Amygdala (tissue), 56 donors: ENCODE measurements around the gene SMOC2.
"Not testable (repeated sequence)": the region's sequence is repeated elsewhere in the genome, so short reads cannot be mapped to it uniquely, and the experiment has no call there.

Source experiments
- DNase-seq, 56 donors: peaks; one replicate each; lab custom pipeline; 2025; lab: John Stamatoyannopoulos, UW

The SMOC2 gene

GRCh38 chr6:168535711-168536110 lies 94.7 kb downstream of the SMOC2 start:
- DNase-seq: no peak

- no peak for DNase-seq
These were observed 95.2 kb downstream of the SMOC2 start for GRCh38 chr6:168536196-168536595.

GRCh38 chr6:168536665-168537539 lies 95.9 kb downstream of the SMOC2 start:
- no peak for DNase-seq

- no peak for DNase-seq
These were observed 96.5 kb downstream of the SMOC2 start for GRCh38 chr6:168537540-168537884.

- not testable (repeated sequence) for DNase-seq
These were observed 97.4 kb downstream of the SMOC2 start for GRCh38 chr6:168538188-168538891.

GRCh38 chr6:168538892-168539811 lies 98.2 kb downstream of the SMOC2 start:
- no peak for DNase-seq

- no peak for DNase-seq
These were observed 99.8 kb downstream of the SMOC2 start for GRCh38 chr6:168540713-168541291.

- DNase-seq: no peak
These were observed 100.3 kb downstream of the SMOC2 start for GRCh38 chr6:168541307-168541706.

GRCh38 chr6:168542301-168542700 lies 101.3 kb downstream of the SMOC2 start:
- DNase-seq: no peak

- DNase-seq: no peak
These were observed 104.4 kb downstream of the SMOC2 start for GRCh38 chr6:168545428-168545827.

- no peak for DNase-seq
These were observed 105.2 kb downstream of the SMOC2 start for GRCh38 chr6:168546151-168546550.

GRCh38 chr6:168546730-168547129 lies 105.7 kb downstream of the SMOC2 start:
- DNase-seq: no peak

GRCh38 chr6:168550326-168550725 lies 109.3 kb downstream of the SMOC2 start:
- DNase-seq: no peak

GRCh38 chr6:168554472-168554871 lies 113.5 kb downstream of the SMOC2 start:
- no peak for DNase-seq

GRCh38 chr6:168554898-168555617 lies 114.1 kb downstream of the SMOC2 start:
- DNase-seq: no peak

GRCh38 chr6:168555618-168556273 lies 114.8 kb downstream of the SMOC2 start:
- DNase-seq: no peak

GRCh38 chr6:168557512-168557911 lies 116.5 kb downstream of the SMOC2 start:
- DNase-seq: no peak

GRCh38 chr6:168558686-168559085 lies 117.7 kb downstream of the SMOC2 start:
- DNase-seq: no peak

- DNase-seq: no peak
These were observed 118.7 kb downstream of the SMOC2 start for GRCh38 chr6:168559574-168560098.
